NCI-H1048 (cell line): ENCODE measurements around the gene GNAL.
"Not testable (repeated sequence)": the region's sequence is repeated elsewhere in the genome, so short reads cannot be mapped to it uniquely, and the experiment has no call there.

ENCODE experiments used
- DNase-seq: peaks from one replicate; lab custom pipeline; 2025; lab: John Stamatoyannopoulos, UW

GNAL gene

DNA sequence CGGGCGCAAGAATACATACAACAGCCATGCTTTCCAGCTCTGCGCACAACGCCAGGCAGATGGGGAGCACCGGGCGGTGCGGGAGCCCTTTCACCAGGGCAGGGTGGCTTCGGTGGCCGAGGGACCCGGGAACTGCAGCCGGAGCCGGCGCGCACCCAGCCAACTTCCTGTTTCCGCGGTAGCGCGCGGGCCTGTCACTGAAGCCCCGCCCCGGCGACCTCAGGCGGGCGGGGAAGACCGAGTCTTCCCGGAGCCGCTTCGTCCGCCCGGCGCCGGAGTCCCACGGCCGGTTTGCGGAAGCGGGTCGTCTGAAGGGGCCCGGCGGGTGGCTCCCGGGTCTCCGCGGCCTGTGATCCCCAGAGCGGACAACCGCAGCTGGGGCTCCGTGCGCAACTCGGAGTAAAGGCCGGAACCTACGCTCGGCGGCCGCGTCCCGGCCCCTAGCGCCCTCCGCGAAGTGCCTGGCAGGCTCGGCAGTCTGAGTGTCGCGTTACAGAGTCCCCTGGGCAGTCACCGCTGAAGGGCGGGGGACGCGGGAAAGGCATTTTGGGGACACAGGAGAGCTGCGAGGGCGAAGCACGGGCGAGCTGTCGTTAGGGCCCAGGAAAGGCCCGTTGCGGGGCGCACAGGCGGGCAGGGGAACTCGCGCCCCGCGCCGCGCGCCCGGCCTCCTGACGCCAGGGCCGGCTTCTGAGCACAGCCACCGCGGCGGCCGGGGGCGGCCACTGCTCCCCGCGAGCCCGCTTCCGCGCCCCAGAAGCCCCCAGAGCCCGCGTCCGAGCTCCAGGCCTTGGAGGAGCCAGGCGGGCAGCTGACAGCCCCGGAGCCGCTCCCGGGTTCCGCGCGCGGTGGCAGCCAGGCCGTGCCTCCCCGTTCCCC, 219.4 kb downstream of the GNAL start, which contains the start of gene MPPE1:
Gene MPPE1, minus strand, starts transcription at position 136 of the 879 bp plus-strand sequence. CDS start 11,053 bp downstream, outside the sequence.
- peak; percentile 64 for DNase-seq

DNA sequence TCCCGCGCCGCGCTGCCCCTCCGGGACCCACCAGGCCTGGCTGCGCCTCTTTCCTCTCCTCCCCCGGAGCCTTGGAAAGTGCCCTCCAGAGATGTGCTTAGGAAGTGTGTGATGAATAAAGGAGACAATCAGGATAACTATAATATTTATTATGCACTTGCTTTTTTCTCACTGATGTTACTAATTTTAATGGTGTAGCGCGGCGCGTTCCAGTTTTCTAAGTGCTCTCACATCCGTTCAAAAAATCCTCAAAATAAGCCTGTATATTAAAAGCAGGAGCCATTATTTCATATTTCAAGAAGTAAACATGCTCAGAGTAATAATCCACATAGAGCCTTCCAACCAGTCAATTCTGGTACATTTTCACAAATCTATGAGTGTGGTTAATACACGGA, 220.0 kb downstream of the GNAL start:
- no peak for DNase-seq

DNA sequence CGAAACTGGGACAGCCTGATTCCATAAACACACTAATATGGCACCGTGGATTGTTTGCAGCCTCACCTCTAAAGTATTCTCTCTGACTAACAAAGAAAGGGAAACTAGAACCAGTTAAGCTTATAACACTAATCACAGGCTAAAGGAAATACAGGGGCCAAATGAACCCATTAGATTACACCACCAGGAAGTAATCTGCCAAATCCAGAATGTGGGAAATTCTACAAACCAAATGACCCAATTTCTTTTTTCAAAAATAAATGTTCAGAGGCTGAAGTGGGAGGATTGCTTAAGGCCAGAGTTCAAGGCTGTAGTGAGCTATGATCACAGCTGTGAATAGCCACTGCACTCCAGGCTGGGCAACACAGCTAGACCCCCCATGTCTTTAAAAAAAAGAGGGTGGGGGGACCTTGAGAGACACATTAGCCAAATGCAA, 220.5 kb downstream of the GNAL start:
- DNase-seq, result no peak

DNA sequence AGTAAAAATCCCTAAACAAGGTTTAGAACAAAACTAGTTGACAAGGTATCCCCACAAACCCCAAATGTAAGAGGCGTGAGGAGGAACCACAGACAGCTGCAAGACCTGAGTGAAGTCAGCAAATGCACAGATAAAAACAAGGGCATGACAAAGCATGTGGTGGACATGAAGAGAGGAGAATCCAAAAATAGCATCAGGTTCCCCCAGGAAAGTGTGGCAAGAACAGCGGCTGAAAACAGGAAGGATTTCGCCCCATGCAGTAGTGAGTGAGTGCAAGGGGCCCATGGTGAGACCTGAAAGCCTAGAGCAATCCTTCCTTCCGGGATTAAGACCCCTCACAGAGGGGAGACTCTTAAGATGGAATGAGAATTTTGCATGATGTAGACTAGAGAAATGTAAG, 227.8 kb downstream of the GNAL start:
- DNase-seq, result not testable (repeated sequence)

DNA sequence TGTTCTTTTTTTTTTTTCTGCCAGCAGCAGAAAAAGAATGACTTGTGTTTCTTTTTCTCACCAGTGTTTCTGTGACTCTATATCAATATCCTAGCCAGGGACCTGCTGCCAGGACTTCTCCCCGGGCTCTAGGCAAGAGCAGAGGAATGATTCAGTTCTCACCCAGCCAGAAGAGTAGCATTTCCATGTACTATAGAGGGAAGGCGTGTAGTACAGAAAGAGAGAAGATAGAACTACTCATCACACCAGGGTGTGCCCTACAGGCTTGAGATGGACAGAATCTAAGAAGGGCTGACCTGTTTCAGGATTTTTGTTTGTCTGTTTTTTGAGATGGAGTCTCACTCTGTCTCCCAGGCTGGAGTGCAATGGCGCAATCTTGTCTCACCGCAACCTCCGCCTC, 230.5 kb downstream of the GNAL start:
- DNase-seq, result not testable (repeated sequence)

DNA sequence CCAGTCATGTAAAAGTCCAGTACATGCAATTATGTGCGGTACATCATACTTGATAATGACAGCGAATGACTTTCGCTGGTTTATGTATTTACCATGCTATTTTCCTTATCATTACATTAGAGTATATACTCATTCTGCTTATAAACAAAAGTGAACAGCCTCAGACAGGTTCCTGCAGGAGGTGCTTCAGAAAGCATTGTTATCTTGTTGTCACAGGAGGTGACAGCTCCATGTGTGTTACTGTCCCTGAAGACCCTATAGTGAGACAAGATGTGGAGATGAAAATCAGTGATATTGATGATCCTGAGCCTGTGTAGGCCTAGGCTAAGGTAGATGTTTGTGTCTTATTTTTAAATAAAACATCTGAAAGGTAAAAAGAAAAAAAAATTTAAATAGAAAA, 234.4 kb downstream of the GNAL start:
- DNase-seq, result no peak

DNA sequence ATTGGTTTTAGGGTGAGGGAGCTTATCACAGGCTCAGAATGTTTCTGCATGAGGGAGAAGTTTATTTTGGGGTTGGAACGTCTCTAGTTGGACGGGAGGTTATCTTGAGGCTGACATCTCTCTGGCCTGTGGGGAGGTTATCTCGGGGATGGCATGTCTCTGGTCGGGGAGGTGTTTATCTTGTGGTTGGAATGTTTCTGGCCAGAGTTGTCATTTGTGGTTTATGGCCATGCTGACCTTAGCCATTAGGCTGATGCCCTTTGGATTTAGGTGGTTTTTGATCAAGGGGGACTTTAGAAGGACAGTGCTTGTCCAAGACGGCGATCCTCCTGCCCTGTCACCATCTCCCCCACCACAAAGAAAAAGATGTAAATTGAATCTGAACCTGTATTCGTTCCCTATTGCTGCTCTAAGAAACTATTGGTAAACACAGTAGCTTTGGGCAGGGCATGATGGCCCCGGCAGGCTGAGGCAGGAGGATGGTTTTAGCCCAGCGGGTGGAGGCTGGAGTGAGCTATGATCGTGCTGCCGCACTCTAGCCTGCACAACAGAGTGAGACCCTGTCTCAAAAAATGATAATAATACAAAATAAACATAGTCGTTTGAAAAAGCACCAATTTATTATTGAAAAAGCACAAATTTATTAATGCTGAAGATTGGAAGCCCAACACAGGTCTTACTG, 236.9 kb downstream of the GNAL start:
- no peak for DNase-seq

DNA sequence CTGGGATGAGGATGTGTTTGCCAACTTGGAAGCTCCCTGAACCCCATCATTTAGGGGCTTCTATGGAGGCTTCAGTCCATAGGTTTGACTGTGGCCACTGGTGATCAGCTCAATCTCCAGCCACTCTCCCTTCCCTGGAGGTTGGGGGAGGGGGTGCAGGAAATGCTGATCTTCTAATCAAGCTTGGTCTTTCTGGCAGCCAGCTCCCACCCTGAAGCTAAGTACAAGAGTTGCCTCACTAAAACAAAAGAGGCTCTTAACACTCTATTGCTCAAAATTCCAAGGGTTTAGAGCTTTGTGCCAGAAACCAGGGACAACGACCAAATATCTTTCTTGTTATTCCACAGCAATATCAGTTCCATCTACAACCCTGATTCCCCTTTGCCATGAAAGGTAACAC, 238.4 kb downstream of the GNAL start:
- no peak for DNase-seq

DNA sequence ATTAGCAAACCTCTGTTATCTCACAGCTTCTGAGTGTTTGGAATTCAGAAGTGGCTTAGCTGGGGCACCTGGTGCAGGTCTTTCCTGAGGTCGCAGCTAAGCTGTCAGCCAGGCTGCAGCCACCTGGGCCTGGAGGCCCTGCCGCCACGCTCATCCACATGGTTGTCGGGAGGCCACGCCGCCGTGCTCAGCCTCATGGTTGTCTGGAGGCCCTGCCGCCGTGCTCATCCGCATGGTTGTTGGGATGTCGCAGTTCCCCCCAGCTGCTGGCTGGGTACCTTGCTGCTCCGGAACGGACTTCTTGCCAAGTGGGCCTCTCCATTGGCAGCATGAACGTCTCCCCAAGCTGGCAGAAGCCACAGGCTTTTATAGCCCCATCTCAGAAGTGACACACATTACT, 243.3 kb downstream of the GNAL start:
- DNase-seq, result no peak
